Stomach (tissue), 4 donors: ENCODE data around the gene CHD5.

ENCODE experiments used
- CTCF ChIP-seq, 7 experiments: fragments of 450-650 bp in 4 of 7; fragments of 200-600 bp in 3 of 7; sonication (generic) in 3 of 7; IDR thresholded peaks; one replicate each; pipeline ENCODE4 v1.5.1; 2016 to 2019; ENCODE audit warnings: antibody characterized with exemption in 7 of 7, control low read depth in 2 of 7, mild to moderate bottlenecking in 1 of 7
- EP300 ChIP-seq: sonication (generic); formaldehyde crosslinking; IDR thresholded peaks from one replicate; pipeline ENCODE4 v1.6.1; 2017; ENCODE audit warnings: antibody characterized with exemption
- POLR2A ChIP-seq, 4 donors: fragments of 450-650 bp; IDR thresholded peaks; one replicate each; pipeline ENCODE4 v1.6.1; 2016; ENCODE audit warnings: antibody characterized with exemption in 4 of 4, control low read depth in 2 of 4, mild to moderate bottlenecking in 1 of 4, moderate library complexity in 1 of 4
- POLR2AphosphoS5 ChIP-seq, 3 donors: sonication (generic); formaldehyde crosslinking; IDR thresholded peaks; one replicate each; pipeline ENCODE4 v1.6.1; 2016; ENCODE audit warnings: antibody characterized with exemption in 3 of 3

- TF ChIP-seq CTCF (IDR thresholded peaks at IDR 0.05) (no peak), EP300 (no peak), POLR2A (IDR thresholded peaks at IDR 0.05) (no peak), POLR2AphosphoS5 (IDR thresholded peaks at IDR 0.05) (no peak)
Observed at GRCh38 chr1:6110326-6110725, 69.8 kb downstream of the CHD5 start.
